CD14-positive monocyte (primary cell): ENCODE results near the gene ORAI2. TPM values are rescaled to one million over a fixed set of nuclear protein-coding genes. Genes with fewer than 3 reads are reported as not detected.

Experiments used
- DNase-seq, 3 donors: peaks; one replicate each; pipeline ENCODE4 v3.0.0-alpha.2; 2011 to 2022
- H2AFZ ChIP-seq: 2 replicates; pipeline ENCODE4 v1.6.0; 2012; ENCODE audit warnings: mild to moderate bottlenecking, low read depth, low read length, inconsistent platforms; ENCODE audit not compliant: insufficient read depth, poor library complexity, severe bottlenecking
- H3K27ac ChIP-seq, 2 donors: 1 replicate in 1 of 2; 2 replicates in 1 of 2; pipeline ENCODE4 v1.5.1; 2012 to 2013; ENCODE audit warnings: low read length in 2 of 2, control low read depth in 1 of 2, inconsistent platforms in 1 of 2, low read depth in 1 of 2, mild to moderate bottlenecking in 1 of 2
- H3K27me3 ChIP-seq, 2 donors: one replicate each; pipeline versions ENCODE4 v1.6.0 to v1.6.1; 2011 to 2013; ENCODE audit warnings: low read length in 2 of 2; ENCODE audit not compliant: control insufficient read depth in 2 of 2, insufficient read depth in 2 of 2
- H3K36me3 ChIP-seq, 2 donors: replicated peaks in 1 of 2; 1 replicate in 1 of 2; 2 replicates in 1 of 2; pipeline versions ENCODE4 v1.5.1 to v1.6.1; 2012 to 2013; ENCODE audit warnings: low read length in 2 of 2, control low read depth in 1 of 2, inconsistent platforms in 1 of 2, mild to moderate bottlenecking in 1 of 2; ENCODE audit not compliant: insufficient read depth in 2 of 2, control insufficient read depth in 1 of 2
- H3K4me1 ChIP-seq, 2 donors: 1 replicate in 1 of 2; 2 replicates in 1 of 2; pipeline versions ENCODE4 v1.5.1 to v1.6.1; 2012 to 2013; ENCODE audit warnings: low read length in 2 of 2, control low read depth in 1 of 2, inconsistent platforms in 1 of 2, mild to moderate bottlenecking in 1 of 2, moderate library complexity in 1 of 2; ENCODE audit not compliant: insufficient read depth in 2 of 2, control insufficient read depth in 1 of 2
- H3K4me2 ChIP-seq: replicated peaks from 2 replicates; pipeline ENCODE3; 2012; ENCODE audit warnings: low read length, moderate library complexity, mild to moderate bottlenecking; ENCODE audit not compliant: poor library complexity, severe bottlenecking; ENCODE audit errors: extremely low read depth
- H3K4me3 ChIP-seq, 3 experiments: fragments of 200-600 bp in 1 of 3; sonication (generic) in 1 of 3; replicated peaks in 1 of 3; 1 replicate in 2 of 3; 2 replicates in 1 of 3; pipeline ENCODE4 v1.5.1; 2011 to 2013; ENCODE audit warnings: low read length in 3 of 3, mild to moderate bottlenecking in 3 of 3, control low read depth in 2 of 3, low read depth in 2 of 3, inconsistent platforms in 1 of 3, moderate library complexity in 1 of 3
- H3K79me2 ChIP-seq: 2 replicates; pipeline ENCODE4 v1.6.0; 2012; ENCODE audit warnings: mild to moderate bottlenecking, control low read depth, inconsistent platforms, low read length, moderate library complexity; ENCODE audit not compliant: insufficient read depth
- H3K9ac ChIP-seq: 2 replicates; pipeline ENCODE4 v1.6.0; 2017; ENCODE audit warnings: low read length, mild to moderate bottlenecking; ENCODE audit not compliant: insufficient read depth, poor library complexity, severe bottlenecking
- H3K9me3 ChIP-seq, 2 donors: replicated peaks in 1 of 2; 1 replicate in 1 of 2; 2 replicates in 1 of 2; pipeline versions ENCODE4 v1.5.1 to v1.6.1; 2012 to 2013; ENCODE audit warnings: low read length in 2 of 2, control low read depth in 1 of 2; ENCODE audit not compliant: control insufficient read depth in 1 of 2, insufficient read depth in 1 of 2
- H4K20me1 ChIP-seq: 2 replicates; pipeline ENCODE4 v1.6.0; 2012; ENCODE audit warnings: mild to moderate bottlenecking, low read length, control low read depth, moderate library complexity; ENCODE audit not compliant: insufficient read depth
- H3K27ac Mint-ChIP-seq, 7 donors: one replicate each; pipeline ENCODE4 v1.8.0; 2020; ENCODE audit warnings: mild to moderate bottlenecking in 7 of 7, mixed read lengths in 7 of 7, moderate library complexity in 6 of 7, inconsistent platforms in 2 of 7
- H3K27me3 Mint-ChIP-seq, 3 donors: one replicate each; pipeline ENCODE4 v1.8.0; 2021 to 2022; ENCODE audit warnings: low read depth in 3 of 3, mild to moderate bottlenecking in 3 of 3, mixed read lengths in 3 of 3, moderate library complexity in 3 of 3, inconsistent platforms in 1 of 3
- H3K36me3 Mint-ChIP-seq, 2 donors: one replicate each; pipeline ENCODE4 v1.8.0; 2020; ENCODE audit warnings: mixed read lengths in 2 of 2, inconsistent platforms in 1 of 2, mild to moderate bottlenecking in 1 of 2
- H3K4me1 Mint-ChIP-seq: one replicate; pipeline ENCODE4 v1.8.0; 2020; ENCODE audit warnings: mild to moderate bottlenecking, mixed read lengths
- H3K4me3 Mint-ChIP-seq, 2 donors: one replicate each; pipeline ENCODE4 v1.8.0; 2020; ENCODE audit warnings: mild to moderate bottlenecking in 2 of 2, mixed read lengths in 2 of 2, moderate library complexity in 1 of 2
- H3K9me3 Mint-ChIP-seq, 7 donors: one replicate each; pipeline ENCODE4 v1.8.0; 2020 to 2022; ENCODE audit warnings: mixed read lengths in 7 of 7, mild to moderate bottlenecking in 6 of 7, moderate library complexity in 6 of 7, inconsistent platforms in 2 of 7
- CTCF ChIP-seq: fragments of 200-600 bp; IDR thresholded peaks from one replicate; pipeline ENCODE4 v1.8.0; 2022; ENCODE audit warnings: antibody characterized with exemption, mild to moderate bottlenecking
- WGBS: methylation state at CpG from one replicate; pipeline ENCODE4 v1.1.5; 2013; ENCODE audit warnings: missing lambda C conversion rate; ENCODE audit not compliant: insufficient coverage; 5-methylcytosine and 5-hydroxymethylcytosine counted together
- intact Hi-C, 2 donors: fragments of 100-400 bp; cut with micrococcal nuclease; formaldehyde crosslinking; loops; one replicate each; pipeline versions ENCODE4 v1.15.0 to v1.15.1; 2023
- polyA plus RNA-seq, 3 donors: library from polyadenylated mRNA; depleted of rRNA in 1 of 3; unstranded in 2 of 3; stranded (reverse) in 1 of 3; fragments of 300-500 nt in 2 of 3; fragments of >200 nt in 1 of 3; fragmentation: Illumina TruSeq in 2 of 3; gene quantifications; 1 replicate in 2 of 3; 2 replicates in 1 of 3; pipeline ENCODE4 v1.2.3, GENCODE V29; 2012 to 2021

ORAI2 gene
- polyA plus RNA-seq, 3 donors: 27.5 to 50.0 (median 38.2) TPM

GRCh38 chr7:102469351-102469971 is 36.1 kb downstream of the ORAI2 start:
- H3K9me3 ChIP-seq: no peaks in the 10 kb centered on the region
- peaks cover 14 to 22% of the 10 kb centered on the region in 2 donors for H3K36me3 Mint-ChIP-seq
- no peak overlapping the region for H3K4me3 ChIP-seq
- peaks cover 9 to 11% of the 10 kb centered on the region in 2 donors for H3K4me1 ChIP-seq
- H3K27me3 ChIP-seq: no peaks in the 10 kb centered on the region
- no peak overlapping the region for H3K27ac Mint-ChIP-seq
- no peak for DNase-seq
- H3K79me2 ChIP-seq: peaks cover 3% of the 10 kb centered on the region
- H3K9ac ChIP-seq: no peak overlapping the region
- H3K4me3 Mint-ChIP-seq: no peak overlapping the region
- intact Hi-C loops: loop anchor here in 1 of 2 donors (10.0 kb wide), 1 partner anchor 185 kb away; the partner anchor contains the start of gene SH2B2
- no peak overlapping the region for H3K4me2 ChIP-seq
- no peak overlapping the region for H3K27ac ChIP-seq
- WGBS: 92% methylated on average over 20 of the region's 24 CpGs
- H2AFZ ChIP-seq: no peak overlapping the region
- H3K27me3 Mint-ChIP-seq: peaks cover 0 to 2% (median 2%) of the 10 kb centered on the region in 3 donors
- H4K20me1 ChIP-seq: peaks cover 9% of the 10 kb centered on the region
- peaks cover 15 to 19% of the 10 kb centered on the region in 2 donors for H3K36me3 ChIP-seq
- H3K9me3 Mint-ChIP-seq: no peaks in the 10 kb centered on the region
- H3K4me1 Mint-ChIP-seq: peaks cover 14% of the 10 kb centered on the region
- TF ChIP-seq CTCF: no peak

- Mint-ChIP-seq H3K27ac (no peak overlapping the region), H3K27me3 (peaks cover 0 to 2% (median 2%) of the 10 kb centered on the region in 3 donors), H3K36me3 (peaks cover 14 to 22% of the 10 kb centered on the region in 2 donors), H3K4me1 (peaks cover 14% of the 10 kb centered on the region), H3K9me3 (no peaks in the 10 kb centered on the region), H3K4me3 (no peak overlapping the region)
- H2AFZ ChIP-seq: no peak overlapping the region
- no peaks in the 10 kb centered on the region for H3K79me2 ChIP-seq
- WGBS: 89% methylated on average over 13 of the region's 20 CpGs
- intact Hi-C loops: loop anchor here in 1 of 2 donors (10.0 kb wide), 1 partner anchor 185 kb away; the partner anchor contains the start of gene SH2B2
- peaks cover 15 to 19% of the 10 kb centered on the region in 2 donors for H3K36me3 ChIP-seq
- no peaks in the 10 kb centered on the region for H3K9me3 ChIP-seq
- no peak overlapping the region for H3K4me2 ChIP-seq
- H3K4me1 ChIP-seq: peaks cover 7 to 8% of the 10 kb centered on the region in 2 donors
- H3K9ac ChIP-seq: no peak overlapping the region
- H3K4me3 ChIP-seq: no peak overlapping the region
- H3K27me3 ChIP-seq: no peaks in the 10 kb centered on the region
- no peak for DNase-seq
- TF ChIP-seq CTCF: no peak
- peaks cover 9% of the 10 kb centered on the region for H4K20me1 ChIP-seq
- H3K27ac ChIP-seq: no peak overlapping the region
Observed at GRCh38 chr7:102469972-102470825, 36.8 kb downstream of the ORAI2 start.
